Keratinocyte (primary cell): Measurements from ENCODE around the gene C6orf52. TPM values are rescaled to one million over a fixed set of nuclear protein-coding genes. Genes with fewer than 3 reads are reported as not detected.

Source experiments
- DNase-seq: peaks from one replicate; pipeline ENCODE4 v3.0.0-alpha.2; 2011; ENCODE audit warnings: low read depth, missing footprints, low spot score
- FAIRE-seq: peaks from 2 replicates; lab custom pipeline; 2011; peaks lifted over from hg19 to GRCh38; lab: Jason Lieb, UNC
- H2AFZ ChIP-seq: 2 replicates; pipeline ENCODE4 v1.6.0; 2012; ENCODE audit warnings: low read length, control low read depth, inconsistent platforms; ENCODE audit not compliant: control insufficient read depth
- H3K27ac ChIP-seq: 2 replicates; pipeline ENCODE4 v1.5.1; 2011; ENCODE audit warnings: low read length; ENCODE audit not compliant: control insufficient read depth, insufficient read depth
- H3K27me3 ChIP-seq: 3 replicates; pipeline ENCODE4 v1.6.0; 2011; ENCODE audit warnings: low read length; ENCODE audit not compliant: control insufficient read depth, insufficient read depth; ENCODE audit errors: extremely low read depth
- H3K36me3 ChIP-seq, 2 experiments: 2 replicates in 1 of 2; 3 replicates in 1 of 2; pipeline ENCODE4 v1.5.1; 2011; ENCODE audit warnings: low read length in 2 of 2, mild to moderate bottlenecking in 1 of 2; ENCODE audit not compliant: control insufficient read depth in 2 of 2, insufficient read depth in 2 of 2; ENCODE audit errors: extremely low read depth in 1 of 2
- H3K4me1 ChIP-seq: 3 replicates; pipeline ENCODE4 v1.5.1; 2011; ENCODE audit warnings: low read length; ENCODE audit not compliant: control insufficient read depth, insufficient read depth; ENCODE audit errors: extremely low read depth
- H3K4me2 ChIP-seq: 3 replicates; pipeline ENCODE4 v1.6.0; 2011; ENCODE audit warnings: low read depth, low read length; ENCODE audit not compliant: control insufficient read depth, insufficient read depth; ENCODE audit errors: extremely low read depth
- H3K4me3 ChIP-seq, 3 experiments: fragments of 200-600 bp in 1 of 3; sonication (generic) in 1 of 3; 2 replicates in 2 of 3; 3 replicates in 1 of 3; pipeline ENCODE4 v1.5.1; 2011 to 2016; ENCODE audit warnings: low read length in 3 of 3, mild to moderate bottlenecking in 3 of 3, control low read depth in 2 of 3, inconsistent platforms in 1 of 3, low read depth in 1 of 3, mixed read lengths in 1 of 3, mixed run types in 1 of 3, moderate library complexity in 1 of 3; ENCODE audit not compliant: control insufficient read depth in 2 of 3, insufficient read depth in 2 of 3; ENCODE audit errors: extremely low read depth in 1 of 3
- H3K79me2 ChIP-seq: 2 replicates; pipeline ENCODE4 v1.6.0; 2012; ENCODE audit warnings: low read length; ENCODE audit not compliant: control insufficient read depth, insufficient read depth
- H3K9ac ChIP-seq: 3 replicates; pipeline ENCODE4 v1.6.0; 2011; ENCODE audit warnings: low read length; ENCODE audit not compliant: control insufficient read depth, insufficient read depth; ENCODE audit errors: extremely low read depth
- H3K9me1 ChIP-seq: 3 replicates; pipeline ENCODE4 v1.6.0; 2011; ENCODE audit warnings: low read length; ENCODE audit not compliant: control insufficient read depth, insufficient read depth; ENCODE audit errors: extremely low read depth
- H3K9me3 ChIP-seq: 2 replicates; pipeline ENCODE4 v1.5.1; 2012; ENCODE audit warnings: low read depth, low read length; ENCODE audit not compliant: control insufficient read depth
- H4K20me1 ChIP-seq: 3 replicates; pipeline ENCODE4 v1.6.0; 2011; ENCODE audit warnings: low read length; ENCODE audit not compliant: control insufficient read depth, insufficient read depth; ENCODE audit errors: extremely low read depth
- EZH2 ChIP-seq: IDR thresholded peaks from one replicate; pipeline ENCODE4 v1.6.1; 2012; ENCODE audit warnings: inconsistent platforms, mild to moderate bottlenecking, low read length, moderate library complexity
- dilution Hi-C: fragments of 300-500 bp; cut with MboI; formaldehyde crosslinking; loops from one replicate; pipeline ENCODE4 v1.7.0; 2020; ENCODE audit warnings: low sequenced_read_pairs; ENCODE audit not compliant: extremely low pct_ligation_motif_present
- polyA plus RNA-seq, 5 experiments: library from polyadenylated mRNA; depleted of rRNA in 3 of 5; stranded (reverse) in 3 of 5; stranded (forward) in 1 of 5; unstranded in 1 of 5; fragments of >200 nt; gene quantifications; 1 replicate in 1 of 5; 2 replicates in 3 of 5; 3 replicates in 1 of 5; pipeline versions ENCODE4 v1.2.1 to v1.2.3, GENCODE V29; 2011 to 2012; ENCODE audit warnings: missing spikeins in 2 of 5, low read depth in 1 of 5, low replicate concordance in 1 of 5
- TF ChIP-seq, protein P1 (sequence below), 3 experiments: IDR thresholded peaks in 1 of 3; conservative IDR thresholded peaks in 1 of 3; optimal IDR thresholded peaks in 1 of 3; 2 replicates in 2 of 3; 3 replicates in 1 of 3; pipeline versions ENCODE3 to v1.5.1; 2011; ENCODE audit warnings: low read length in 3 of 3, mild to moderate bottlenecking in 3 of 3, moderate library complexity in 2 of 3, control low read depth in 1 of 3, inconsistent platforms in 1 of 3; ENCODE audit not compliant: insufficient read depth in 2 of 3; ENCODE audit errors: extremely low read depth in 1 of 3

C6orf52 gene
- polyA plus RNA-seq, 1 donor (not counting 4 experiments of a cell fraction or from before 2014, with no cell fraction given): not detected

DNA sequence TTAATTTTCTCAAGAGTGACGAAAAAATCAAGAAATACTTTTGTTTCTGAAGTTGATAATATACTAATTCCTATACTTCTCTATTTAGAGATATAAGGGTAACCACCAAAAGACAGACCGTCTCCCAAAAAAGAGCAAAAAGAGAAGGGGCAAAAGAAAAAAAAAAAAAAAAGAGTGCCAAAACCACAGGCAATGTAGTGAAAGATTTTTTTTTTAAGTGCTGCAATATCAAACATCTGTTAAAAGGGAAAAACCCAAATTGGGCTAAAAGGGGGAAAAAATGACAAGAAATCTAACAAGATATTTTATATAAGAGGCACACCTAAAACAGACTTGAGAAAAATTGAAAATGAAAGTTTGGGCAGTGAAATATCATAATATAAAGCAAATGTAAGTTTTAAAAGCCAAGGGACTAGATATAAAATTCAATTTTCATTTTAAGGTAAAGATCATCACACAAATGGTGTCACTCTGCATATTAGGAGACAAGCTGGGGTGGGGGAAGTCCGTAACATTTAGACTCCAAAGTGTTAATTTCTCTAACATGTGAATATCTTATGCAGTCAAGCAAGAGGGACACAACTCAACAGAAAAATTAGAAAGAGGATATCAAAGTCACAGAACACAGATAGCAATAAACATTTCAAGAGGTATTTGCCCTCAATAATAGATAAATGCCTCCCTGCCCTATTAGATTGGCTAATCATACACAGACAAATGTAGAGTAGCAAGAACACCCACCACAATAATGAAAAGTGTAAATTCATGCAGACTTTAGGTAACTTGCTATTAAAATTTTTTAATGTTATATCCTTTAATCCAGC is 9.1 kb downstream of the C6orf52 start:
- no peaks in the 10 kb centered on the region for H3K4me1 ChIP-seq
- FAIRE-seq (no peak), DNase-seq (no peak)
- H3K9me3 ChIP-seq: no peaks in the 10 kb centered on the region
- H3K27me3 ChIP-seq: no peaks in the 10 kb centered on the region
- no peaks in the 10 kb centered on the region for H4K20me1 ChIP-seq
- H2AFZ ChIP-seq: no peak overlapping the region
- no peaks in the 10 kb centered on the region for H3K36me3 ChIP-seq
- H3K9me1 ChIP-seq: no peaks in the 10 kb centered on the region
- no peak overlapping the region for H3K9ac ChIP-seq
- no peaks in the 10 kb centered on the region for H3K79me2 ChIP-seq
- TF ChIP-seq, protein P1, sequence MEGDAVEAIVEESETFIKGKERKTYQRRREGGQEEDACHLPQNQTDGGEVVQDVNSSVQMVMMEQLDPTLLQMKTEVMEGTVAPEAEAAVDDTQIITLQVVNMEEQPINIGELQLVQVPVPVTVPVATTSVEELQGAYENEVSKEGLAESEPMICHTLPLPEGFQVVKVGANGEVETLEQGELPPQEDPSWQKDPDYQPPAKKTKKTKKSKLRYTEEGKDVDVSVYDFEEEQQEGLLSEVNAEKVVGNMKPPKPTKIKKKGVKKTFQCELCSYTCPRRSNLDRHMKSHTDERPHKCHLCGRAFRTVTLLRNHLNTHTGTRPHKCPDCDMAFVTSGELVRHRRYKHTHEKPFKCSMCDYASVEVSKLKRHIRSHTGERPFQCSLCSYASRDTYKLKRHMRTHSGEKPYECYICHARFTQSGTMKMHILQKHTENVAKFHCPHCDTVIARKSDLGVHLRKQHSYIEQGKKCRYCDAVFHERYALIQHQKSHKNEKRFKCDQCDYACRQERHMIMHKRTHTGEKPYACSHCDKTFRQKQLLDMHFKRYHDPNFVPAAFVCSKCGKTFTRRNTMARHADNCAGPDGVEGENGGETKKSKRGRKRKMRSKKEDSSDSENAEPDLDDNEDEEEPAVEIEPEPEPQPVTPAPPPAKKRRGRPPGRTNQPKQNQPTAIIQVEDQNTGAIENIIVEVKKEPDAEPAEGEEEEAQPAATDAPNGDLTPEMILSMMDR (optimal IDR thresholded peaks at IDR 0.05 in 1 of 3, IDR thresholded peaks at IDR 0.05 in 1 of 3, conservative IDR thresholded peaks at IDR 0.05 in 1 of 3; ENCODE audit: extremely low read depth in 1 of 3, insufficient read depth in 2 of 3, low read length in 3 of 3): no peak
- TF ChIP-seq EZH2: no peak
- H3K27ac ChIP-seq: no peak overlapping the region
- no peak overlapping the region for H3K4me3 ChIP-seq
- dilution Hi-C loops: no loop called here
- H3K4me2 ChIP-seq: no peak overlapping the region

DNA sequence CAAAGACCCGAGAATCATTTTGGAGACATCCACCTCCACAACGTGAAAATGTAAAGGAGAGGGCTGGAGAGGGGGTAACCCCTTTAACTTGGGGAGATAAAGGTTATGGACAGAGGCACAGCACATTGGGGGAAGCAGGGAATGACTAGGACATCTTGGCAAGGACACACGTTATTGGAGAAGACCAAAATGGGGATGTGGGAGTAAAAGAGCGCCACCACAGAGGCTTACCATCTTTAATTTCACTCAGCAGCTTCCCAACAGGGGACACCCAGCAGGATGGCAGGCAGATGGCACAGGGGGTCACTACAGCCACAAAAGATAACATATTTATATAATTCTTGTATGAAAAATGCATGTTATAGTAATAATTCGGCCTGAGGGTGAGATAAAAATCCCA is 9.8 kb downstream of the C6orf52 start:
- FAIRE-seq: no peak

More for the DNA sequence above, 9.8 kb downstream of the C6orf52 start:
- Histone ChIP-seq H3K4me3 (no peak overlapping the region), H2AFZ (no peak overlapping the region), H3K27ac (no peak overlapping the region), H3K36me3 (no peaks in the 10 kb centered on the region), H4K20me1 (no peaks in the 10 kb centered on the region), H3K9ac (no peak overlapping the region), H3K4me2 (no peak overlapping the region), H3K27me3 (no peaks in the 10 kb centered on the region), H3K9me1 (no peaks in the 10 kb centered on the region), H3K9me3 (no peaks in the 10 kb centered on the region), H3K4me1 (no peaks in the 10 kb centered on the region), H3K79me2 (no peaks in the 10 kb centered on the region)
- no peak for DNase-seq
- dilution Hi-C loops: no loop called here
- no peak for TF ChIP-seq EZH2
- TF ChIP-seq, protein P1 (optimal IDR thresholded peaks at IDR 0.05 in 1 of 3, IDR thresholded peaks at IDR 0.05 in 1 of 3, conservative IDR thresholded peaks at IDR 0.05 in 1 of 3; ENCODE audit: extremely low read depth in 1 of 3, insufficient read depth in 2 of 3, low read length in 3 of 3): no peak
